NK-92 (cell line): ENCODE measurements around the gene PWWP3B.
"Not testable (repeated sequence)": the region's sequence is repeated elsewhere in the genome, so short reads cannot be mapped to it uniquely, and the experiment has no call there.

Experiments
- DNase-seq: peaks from one replicate; lab custom pipeline; 2025; ENCODE audit not compliant: unreplicated experiment; lab: John Stamatoyannopoulos, UW

The PWWP3B gene

DNA sequence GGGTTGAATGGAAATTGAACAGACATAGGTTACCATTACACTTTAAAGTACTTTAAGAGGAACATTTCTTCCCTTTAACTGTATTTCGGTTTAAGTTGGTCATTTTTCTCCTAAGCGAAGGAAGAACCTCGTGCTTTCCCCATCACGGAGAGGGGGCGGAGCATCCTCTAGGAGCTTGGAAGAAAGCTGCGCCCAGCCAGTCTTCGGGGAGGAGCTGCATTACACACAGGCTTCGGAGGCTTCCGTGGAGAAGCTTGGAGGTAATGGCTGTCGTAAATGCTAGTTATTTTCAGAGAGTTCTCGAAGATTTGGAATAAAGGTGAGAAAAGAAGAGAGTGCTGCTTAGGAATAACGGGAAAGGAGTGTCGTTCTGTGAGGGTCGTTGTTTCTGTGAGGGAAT lies at the start of gene PWWP3B:
PWWP3B (plus strand) TSS at position 199 of the 400 bp plus-strand sequence. CDS start 37,128 bp downstream, outside the sequence.
- DNase-seq: no peak

DNA sequence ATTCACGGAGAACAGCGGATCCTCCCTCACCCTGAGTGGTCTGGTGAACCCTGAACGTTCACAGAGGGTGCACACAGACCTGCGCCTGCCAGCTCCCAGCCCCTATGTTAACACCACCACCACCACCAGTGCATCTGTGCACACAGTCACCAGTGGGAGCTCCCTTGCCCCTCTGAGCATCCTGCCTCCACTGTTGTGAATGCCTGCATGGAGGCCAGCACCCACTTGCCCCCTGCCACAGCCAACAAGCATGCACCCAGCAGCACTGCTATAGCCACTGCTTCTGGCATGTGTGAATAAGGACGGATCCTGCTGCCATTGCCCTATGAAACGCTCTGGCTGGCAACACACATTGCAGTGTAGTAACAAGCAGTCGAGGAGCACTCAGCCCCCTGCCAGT lies 29.1 kb upstream of the PWWP3B start:
- DNase-seq: no peak

DNA sequence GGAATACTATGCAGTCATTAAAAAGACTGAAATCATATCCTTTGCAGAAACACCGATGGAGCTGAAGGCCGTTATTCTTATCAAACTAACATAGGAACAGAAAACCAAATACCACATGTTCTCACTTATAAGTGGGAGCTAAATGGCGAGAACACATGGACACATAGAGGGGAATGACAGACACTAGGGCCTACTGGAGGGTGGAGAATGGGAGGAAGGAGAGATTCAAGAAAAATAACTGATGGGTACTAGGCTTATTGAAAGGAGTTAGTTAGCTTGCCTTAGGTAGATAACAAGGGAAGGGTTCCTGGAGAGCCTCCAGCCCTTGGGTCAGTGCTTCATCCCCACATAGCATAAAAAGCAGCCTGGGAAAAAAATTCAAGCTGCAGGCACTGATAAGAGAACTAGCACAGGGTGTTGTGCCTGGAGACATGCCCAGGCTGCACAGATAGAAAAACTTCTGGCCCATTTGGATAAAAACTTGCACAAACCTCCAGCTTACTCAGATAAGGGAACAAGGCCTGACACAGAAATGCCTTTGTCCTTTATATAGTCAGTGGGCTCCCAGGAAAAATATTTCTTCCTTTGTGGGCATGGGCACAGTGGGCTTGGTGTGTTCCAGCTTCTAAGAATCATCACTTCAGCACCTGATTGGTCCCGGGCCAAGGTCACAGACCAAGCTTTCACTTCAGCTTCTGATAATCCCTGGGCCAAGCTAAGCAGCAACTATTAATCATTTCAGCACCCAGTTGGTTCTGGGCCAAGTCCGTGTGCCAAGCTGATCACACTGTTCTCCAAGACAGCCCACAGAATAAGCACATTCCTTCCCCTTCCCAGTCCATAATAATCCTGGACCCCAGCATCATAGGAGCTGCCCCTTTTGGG lies 23.1 kb upstream of the PWWP3B start:
- no peak for DNase-seq

DNA sequence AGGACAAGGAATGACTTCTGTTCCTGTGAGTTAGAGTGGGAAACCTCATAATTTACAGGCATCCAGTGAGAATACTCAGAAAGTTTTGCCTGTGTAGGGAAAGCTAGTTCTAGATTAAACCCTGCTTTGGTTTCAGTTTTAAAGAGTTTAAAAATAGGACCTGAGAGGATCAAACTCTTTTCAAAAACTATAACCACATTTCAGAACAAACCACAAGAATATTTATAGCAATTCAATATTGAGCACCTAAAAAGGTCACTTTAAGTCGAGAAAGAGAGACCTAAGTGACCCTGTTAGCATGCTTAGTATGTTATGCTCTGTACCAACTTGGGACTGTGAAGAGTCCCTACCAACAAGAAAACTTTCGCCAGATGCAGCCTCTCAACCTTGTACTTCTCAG lies 17.4 kb upstream of the PWWP3B start:
- no peak for DNase-seq

DNA sequence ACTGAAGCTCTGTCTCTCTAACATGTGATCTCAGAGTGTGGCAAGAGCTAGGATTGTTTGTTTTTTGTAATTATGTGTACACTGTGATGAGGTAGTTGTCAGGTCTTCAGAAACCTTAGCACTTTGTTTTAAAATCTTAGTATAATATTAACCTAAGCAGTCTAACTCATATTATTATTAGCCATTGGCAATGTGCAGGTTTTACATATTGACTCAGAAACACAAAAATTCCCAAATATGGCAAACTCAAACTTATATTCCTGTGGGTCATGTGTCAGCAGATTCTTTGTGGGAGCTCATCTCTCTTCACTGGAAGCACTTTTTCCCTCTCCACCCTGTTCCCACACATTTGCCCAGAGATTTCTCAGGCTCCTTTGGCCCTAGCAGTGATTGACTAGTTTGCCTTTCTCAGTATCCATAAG lies 8.2 kb upstream of the PWWP3B start:
- no peak for DNase-seq

DNA sequence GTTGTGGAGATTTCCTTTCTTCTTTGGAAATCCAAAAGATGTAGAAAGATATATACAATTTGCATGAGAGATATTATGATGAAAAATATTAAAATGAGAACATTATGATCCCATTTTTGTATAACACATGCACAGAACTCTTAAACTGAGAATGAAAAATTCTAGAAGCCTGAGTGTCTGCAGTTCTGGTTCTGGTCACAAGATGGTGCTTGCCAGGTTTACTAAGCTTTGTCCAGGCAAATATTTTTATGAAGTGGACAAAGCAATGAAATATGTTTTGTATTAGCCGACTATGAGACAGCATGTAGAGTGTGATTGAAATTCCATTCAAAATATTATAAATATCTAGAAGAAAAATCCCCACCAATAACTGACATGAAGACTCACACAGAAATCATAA lies 2.2 kb downstream of the PWWP3B start:
- no peak for DNase-seq

DNA sequence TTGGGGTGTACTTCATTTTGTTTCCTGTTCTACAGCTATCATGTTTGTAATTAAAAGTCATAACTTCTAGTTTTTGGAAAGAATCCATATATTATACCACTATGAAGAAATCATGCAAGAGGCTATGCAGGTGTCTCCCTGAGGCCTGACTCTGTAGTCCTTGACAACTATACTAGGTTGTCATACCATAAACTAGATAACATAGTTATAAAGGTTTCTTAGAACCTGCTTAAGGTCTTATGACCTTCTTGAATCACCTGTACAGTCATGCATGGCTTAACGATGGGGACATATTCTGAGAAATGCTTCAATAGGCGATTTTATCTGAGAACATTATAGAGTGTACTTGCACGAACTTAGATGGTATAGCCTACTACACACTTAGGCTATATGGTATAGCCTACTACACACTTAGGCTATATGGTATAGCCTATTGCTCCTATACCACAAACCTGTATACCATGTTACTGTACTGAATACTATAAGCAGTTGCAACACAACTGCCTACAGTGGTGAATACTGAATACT lies 3.3 kb downstream of the PWWP3B start:
- DNase-seq: no peak

DNA sequence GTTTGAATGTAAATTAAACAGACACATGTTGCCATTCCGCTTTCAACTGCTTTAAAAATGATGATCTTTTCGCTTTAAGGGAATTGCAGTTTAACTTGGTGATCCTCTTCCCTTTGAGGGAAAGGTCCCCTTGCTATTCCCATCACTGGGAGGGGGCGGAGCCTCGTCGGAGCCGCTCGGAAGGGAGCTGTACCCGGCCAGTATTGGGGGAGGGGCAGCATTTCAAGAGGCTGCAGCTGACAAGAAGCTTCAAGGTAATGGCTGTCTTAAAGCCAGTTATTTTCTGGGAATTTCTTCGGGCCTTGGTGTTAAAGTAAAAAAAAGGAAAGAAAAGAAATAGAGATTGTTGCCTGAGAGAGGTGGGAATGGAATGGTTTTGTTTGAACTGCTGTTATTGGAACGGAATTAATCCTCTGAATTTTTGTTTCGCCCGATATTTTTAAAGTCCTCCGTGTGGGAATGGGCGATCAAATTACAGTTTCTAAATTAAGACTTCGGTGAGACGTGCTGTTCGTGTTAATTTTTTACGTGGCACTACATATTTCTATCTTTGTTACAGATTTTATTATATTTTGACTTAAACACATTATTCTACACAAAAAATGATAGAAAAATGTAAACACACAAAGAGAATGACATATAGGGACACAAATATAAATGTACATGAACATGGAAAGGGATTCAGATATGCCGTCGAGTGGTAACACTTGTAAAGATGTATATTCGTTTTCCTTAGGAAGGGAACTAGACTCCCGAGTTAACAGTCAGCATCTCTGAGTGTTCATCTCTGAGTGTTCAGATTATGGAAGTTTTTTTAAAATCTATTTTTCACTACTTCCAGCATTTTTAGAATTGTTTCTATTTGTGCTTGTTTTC lies 9.2 kb downstream of the PWWP3B start:
- DNase-seq: no peak

DNA sequence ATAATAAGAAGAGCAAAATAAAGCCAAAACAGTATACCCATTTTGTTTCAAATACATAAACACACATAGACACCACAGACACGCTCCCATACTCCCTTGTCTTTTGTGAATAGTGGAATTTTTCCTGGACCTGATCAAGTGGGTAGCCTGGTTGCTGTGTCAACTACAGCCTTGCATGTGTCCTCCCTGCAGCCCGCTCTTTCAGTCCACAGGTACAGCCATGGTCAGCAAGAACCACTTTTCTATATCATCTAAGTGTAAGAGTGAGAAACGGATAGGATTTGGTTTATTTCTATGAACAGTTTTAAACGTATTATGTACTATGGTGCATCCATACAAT lies 9.8 kb downstream of the PWWP3B start:
- no peak for DNase-seq

DNA sequence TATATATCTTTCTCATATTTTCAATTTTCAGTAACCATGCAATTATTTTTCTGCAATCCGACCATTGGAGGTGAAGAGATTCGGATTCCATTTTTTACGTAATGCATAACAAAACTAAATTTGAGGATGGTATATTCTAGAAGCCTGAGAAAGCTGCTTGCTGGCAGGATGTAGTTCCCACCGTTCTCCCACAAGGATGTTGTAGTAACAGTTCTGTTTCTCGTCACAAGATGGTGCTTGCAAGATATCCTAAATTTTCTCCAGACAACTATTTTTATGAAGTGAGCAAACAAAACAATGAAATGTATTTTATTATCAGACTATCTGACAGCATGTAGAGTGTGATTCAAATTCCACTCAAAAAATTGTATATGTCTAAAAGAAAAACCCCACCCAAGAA lies 10.7 kb downstream of the PWWP3B start:
- no peak for DNase-seq

DNA sequence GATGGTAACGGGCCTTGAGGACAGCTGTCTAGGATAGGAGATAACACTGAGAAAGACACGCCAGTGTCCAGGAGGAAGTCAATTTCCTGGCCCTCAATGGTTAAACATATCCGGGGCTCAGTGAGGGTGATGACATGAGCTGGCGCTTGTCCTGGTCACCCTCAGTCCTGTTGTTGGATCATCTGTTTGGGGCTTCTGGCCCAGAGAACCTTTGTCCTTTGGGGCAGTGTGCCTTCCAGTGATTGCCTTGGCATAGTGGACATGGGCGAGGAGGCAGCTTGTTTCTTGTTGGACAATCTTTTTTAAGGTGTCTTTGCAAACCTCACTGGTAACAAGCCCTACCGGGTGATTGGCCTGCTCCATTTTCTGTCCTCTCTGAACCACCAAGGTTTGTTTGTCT lies 15.6 kb downstream of the PWWP3B start:
- DNase-seq: not testable (repeated sequence)

DNA sequence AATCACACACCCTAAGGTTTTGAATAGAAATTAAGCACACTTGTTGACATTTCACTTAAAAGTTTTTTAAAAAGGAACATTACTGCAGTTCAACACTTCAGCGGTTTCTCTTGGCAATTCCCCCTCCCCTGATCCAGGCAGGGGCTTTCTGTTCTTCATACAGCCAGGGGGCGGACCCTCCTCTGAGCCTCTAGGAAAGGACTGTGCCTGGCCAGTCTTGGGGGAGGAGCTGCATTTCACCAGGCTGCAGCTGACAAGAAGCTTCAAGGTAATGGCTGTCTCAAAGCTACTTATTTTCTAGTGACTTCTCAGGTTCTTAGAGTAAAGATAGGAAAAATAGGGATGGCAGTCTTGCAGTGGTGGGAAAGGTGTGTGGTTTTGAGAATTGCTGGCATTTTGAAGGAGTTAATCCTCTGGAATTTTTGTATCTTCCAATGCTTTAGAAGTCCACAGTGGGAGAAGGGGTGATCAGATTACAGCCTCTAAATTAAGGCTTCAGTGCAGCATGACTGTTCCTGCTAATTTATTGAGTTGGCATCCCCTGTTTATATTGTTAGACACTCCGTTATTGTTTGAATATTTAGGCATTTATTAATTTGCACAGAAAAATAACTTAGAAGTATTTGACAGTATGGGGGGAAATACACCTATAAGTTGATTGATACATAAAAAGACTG lies 33.5 kb downstream of the PWWP3B start:
- DNase-seq: no peak

DNA sequence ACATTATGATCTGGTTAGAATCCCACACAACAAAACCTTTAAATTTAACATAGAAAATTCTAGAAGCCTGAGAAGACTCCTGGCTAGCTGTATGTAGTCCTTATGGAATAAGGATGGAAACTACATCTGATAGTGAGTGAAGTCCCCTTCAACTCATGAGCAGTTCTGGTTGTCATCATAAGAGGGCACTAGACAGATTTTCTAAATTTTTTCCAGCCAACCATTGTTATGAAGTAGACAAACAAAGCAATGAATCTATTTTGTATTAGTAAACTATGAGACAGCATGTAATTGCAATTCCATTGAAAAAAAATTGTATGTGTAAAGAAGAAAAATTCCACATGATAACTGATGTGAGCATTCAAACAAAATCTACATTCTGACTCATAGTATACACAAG lies 35.2 kb downstream of the PWWP3B start:
- no peak for DNase-seq

DNA sequence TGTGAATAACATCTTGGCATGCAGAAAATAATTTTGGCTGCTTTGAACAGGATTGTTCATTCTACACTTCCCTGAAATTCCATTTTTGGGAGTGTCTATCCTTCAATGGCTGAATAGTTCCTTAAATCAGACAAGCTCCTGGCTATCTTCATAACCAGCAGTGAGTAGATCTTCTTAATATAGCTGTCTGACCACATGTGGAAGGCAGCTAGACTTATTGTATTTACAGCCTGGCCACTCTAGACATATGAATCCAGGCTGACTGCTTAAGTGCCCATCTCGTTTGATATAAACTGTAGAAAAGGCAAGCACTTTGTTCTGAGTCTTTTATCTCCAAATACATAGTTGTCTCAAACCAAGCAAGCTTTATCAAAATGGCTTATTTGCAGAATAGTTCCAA lies 40.0 kb downstream of the PWWP3B start:
- DNase-seq: no peak
